GM11168 (cell line): ENCODE data around the gene ATG9A.

Experiments used
- in situ Hi-C: fragments of 300-500 bp; cut with MboI; formaldehyde crosslinking; loops from one replicate; pipeline ENCODE4 v1.12.0; 2022; ENCODE audit warnings: low sequenced_read_pairs; ENCODE audit not compliant: unreplicated experiment

The ATG9A gene

DNA sequence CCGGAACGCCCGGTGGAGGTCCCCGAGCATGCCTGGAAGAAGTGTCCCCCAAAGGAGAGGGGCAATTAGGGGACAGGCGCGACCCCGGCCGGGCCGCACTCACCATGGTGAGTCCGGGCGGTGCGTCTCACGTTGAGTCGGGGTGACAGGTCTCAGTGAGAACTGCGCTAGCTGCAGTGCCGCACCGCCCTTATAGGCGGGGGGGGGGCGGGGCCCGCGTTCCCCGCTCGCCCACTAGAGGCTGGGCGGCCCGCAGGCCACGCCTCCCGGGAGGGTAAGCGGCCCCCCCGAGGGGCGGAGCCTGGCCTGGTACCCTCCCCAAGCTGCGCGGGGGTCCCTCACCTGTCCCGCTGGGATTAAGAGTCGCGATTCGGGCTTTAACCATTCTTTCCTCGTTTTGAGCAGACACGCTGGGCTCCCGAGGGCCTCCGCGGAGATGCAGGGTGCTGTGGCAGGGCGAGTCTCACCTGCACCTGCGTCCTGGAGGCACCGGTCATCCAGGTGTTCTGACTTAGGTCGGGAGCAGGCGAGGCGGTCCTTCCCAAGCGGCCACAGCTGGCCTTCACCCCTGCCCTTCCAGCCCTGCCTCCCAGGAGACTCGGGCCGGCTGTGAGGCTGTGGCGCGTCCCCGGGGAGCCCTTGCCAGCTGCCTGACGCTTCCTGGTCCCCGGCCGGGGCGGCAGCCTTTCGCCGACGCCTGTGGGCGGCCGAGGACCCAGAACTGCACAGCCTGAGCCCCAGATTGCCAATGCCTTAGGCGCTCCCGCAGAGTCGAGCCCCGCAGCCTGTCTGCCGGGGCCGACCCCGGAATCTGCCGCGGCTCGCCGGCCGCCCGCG is 24.5 kb upstream of the ATG9A start, which contains the start of gene TUBA4A:
TUBA4A (minus strand) TSS at position 166 of the 837 bp plus-strand sequence; CDS start at position 106, 60 bp downstream.
- in situ Hi-C loops = no loop called here

DNA sequence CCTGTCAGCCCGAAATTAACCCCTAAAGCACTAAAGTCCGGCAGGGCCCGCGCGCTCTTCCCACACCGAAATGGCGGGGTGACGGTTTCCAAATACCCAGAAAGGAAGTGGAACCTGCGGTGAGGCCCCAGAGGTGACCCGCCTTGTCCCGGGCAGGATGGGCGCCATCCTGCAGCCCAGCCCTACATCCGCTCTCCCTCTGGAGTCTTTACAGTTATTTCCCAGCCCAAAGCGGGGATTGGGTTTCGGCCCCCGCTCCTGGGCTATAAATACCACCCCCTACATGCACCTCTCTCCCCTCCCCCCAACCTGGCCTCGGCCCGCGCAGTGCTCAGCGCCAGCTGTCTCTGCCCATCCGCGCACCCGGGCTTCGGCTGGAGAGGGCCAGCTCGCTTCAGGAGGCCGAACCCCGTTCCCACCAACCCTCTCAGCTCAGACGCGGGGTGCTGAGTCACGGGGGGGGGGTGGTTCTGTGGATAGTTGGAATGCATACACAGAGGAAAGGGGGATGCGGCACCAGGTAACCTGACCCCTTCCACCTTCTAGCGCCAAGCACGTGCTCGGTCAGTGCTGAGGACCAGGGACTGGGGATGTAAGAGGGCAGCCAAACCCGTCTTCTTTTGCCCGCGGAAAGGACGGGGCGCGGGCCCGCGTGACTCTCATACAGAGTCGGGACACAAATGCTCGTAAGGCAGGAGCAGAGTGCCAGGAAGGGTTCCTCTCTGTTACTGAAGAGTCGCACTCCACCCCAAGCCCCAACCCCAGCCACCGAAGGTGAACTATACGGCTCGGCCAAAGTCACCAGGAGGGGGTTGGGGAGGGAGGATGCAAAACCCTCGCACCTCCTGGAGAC is 23.7 kb upstream of the ATG9A start, which contains the start of gene TUBA4B:
TUBA4B (plus strand) TSS at position 344 of the 853 bp plus-strand sequence; CDS start at position 509, 165 bp downstream.
- in situ Hi-C loops = no loop called here

- in situ Hi-C loops = no loop called here
Observed at GRCh38 chr2:219252570-219252899, 23.1 kb upstream of the ATG9A start.

DNA sequence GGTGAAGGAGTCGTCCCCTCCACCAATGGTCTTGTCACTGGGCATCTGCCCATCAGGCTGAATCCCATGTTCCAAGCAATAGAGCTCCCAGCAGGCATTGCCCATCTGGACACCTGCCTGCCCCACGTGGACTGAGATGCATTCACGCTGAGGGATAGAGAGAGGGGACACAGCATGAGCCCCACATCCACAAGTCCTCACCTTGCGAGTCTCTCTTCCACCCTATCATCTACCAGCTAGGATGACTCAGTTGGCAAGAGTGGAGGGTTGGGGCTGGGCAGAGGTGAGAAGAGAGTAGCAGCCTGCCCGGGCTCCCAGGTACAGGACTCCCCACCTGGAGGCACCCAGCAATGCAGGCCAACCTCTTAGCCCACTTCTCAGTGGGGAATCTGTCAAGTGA is 22.6 kb upstream of the ATG9A start:
- in situ Hi-C loops = no loop called here

DNA sequence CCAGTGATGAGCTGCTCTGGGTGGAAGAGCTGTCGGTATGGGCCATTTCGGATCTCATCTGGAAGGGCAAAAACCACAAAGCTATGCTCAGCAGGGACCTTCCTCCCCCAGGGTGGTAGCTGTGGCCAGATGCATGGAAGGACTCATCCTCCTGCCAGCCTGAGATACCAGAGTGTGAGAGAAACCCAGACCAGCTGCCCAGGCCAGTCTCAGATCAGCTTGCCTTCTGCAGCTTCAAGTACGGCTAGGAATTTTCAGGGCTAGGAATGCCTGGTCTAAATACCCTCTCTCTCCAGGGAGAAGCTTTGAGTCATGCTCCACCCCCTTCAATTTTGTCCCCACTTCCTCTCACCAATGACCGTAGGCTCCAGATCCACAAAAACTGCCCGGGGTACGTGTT is 22.2 kb upstream of the ATG9A start:
- in situ Hi-C loops = no loop called here

DNA sequence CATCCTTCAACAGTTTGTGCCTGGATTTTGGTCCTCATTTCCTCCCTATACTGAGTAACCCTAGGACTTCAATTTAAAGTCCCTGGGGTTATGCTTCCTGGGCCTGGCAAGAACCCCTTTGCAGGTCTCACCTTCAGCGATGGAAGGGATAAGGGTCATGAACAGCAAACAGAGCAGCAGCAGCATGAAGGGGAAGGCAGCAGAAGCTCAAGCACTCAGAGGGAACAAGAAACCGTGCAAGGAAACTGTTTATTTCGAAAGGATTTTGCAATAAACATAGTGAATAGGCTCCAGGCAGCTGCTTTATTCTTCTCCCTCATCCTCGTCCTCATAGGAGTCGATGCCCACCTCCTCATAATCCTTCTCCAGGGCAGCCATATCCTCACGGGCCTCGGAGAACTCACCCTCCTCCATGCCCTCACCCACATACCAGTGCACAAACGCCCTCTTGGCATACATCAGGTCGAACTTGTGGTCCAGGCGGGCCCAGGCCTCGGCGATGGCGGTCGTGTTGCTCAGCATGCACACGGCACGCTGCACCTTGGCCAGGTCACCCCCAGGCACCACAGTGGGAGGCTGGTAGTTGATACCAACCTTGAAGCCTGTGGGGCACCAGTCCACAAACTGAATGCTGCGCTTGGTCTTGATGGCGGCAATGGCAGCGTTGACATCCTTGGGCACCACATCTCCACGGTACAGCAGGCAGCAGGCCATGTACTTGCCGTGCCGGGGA is 20.8 kb upstream of the ATG9A start:
- in situ Hi-C loops = no loop called here

DNA sequence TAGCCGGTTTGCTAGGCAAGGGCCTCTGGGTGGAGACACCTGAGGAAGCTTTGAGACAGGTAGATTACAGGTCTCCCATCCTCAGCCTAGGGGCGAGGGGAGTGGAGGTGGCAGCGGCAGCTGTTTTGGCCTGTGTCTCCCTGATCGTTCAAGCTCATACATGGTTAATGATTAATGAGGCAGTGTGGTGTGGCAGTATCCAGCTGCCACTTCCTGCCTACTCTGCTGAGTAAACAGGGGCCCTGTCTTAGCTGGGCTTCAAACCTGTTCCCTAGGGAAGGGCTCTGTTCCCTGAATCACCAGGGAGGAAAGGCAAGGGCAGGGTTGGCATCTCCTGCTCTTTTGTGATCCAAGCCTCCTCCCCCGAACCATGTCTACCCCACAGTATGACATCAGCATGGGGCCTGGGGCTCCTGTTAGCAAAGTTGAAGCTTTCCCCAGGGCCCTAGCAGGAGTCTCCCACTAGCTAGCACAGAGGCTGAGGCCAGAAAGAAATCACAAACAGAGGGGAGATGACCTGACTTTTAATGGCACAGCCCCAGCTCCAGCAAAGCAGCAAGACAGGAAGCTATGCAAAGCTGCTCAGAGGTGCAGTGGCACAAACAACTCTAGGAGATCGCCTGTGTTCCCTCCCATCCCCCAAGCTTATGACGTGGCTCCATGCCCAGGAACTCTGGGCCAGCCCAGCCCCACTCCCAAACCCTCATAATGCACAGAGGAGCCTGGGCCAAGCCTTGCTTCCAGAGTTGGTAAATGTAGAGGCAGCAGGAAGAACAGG is 20.0 kb upstream of the ATG9A start:
- in situ Hi-C loops = no loop called here

DNA sequence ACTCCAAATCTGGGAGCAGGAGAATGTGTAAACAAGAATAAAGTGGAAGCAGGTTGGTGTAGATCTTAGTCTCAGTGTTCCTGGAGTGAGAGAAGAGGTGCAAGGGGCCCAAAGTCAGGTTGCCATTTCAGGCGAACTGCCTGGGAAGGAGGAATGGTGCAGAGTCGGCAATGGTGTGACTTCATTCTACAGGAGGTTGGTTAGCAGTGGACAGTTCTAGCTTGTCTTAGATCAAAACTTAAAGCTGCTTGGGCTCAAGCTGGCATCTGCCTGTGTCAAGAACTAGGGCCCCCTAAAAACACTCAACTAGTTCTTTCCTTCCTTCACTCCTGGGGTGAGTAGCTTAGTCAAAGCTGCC is 19.4 kb upstream of the ATG9A start:
- in situ Hi-C loops = no loop called here

- in situ Hi-C loops = no loop called here
Observed at GRCh38 chr2:219247678-219248642, 18.5 kb upstream of the ATG9A start.

- in situ Hi-C loops = no loop called here
Observed at GRCh38 chr2:219246559-219246958, 17.1 kb upstream of the ATG9A start.

GRCh38 chr2:219245899-219246230 is 16.4 kb upstream of the ATG9A start:
- in situ Hi-C loops = no loop called here

- in situ Hi-C loops = no loop called here
Observed at GRCh38 chr2:219245148-219245898, 15.9 kb upstream of the ATG9A start, which contains the start of the genes GLB1L and STK16. Gene GLB1L, minus strand, starts transcription at chr2:219245444. Its CDS starts 1,871 bp downstream, at chr2:219243573. Gene STK16, plus strand, starts transcription at chr2:219245479. Its CDS starts 521 bp downstream, at chr2:219246000.

- in situ Hi-C loops = no loop called here
Observed at GRCh38 chr2:219244789-219245147, 15.3 kb upstream of the ATG9A start.

GRCh38 chr2:219243291-219243761 is 13.9 kb upstream of the ATG9A start:
- in situ Hi-C loops = no loop called here

DNA sequence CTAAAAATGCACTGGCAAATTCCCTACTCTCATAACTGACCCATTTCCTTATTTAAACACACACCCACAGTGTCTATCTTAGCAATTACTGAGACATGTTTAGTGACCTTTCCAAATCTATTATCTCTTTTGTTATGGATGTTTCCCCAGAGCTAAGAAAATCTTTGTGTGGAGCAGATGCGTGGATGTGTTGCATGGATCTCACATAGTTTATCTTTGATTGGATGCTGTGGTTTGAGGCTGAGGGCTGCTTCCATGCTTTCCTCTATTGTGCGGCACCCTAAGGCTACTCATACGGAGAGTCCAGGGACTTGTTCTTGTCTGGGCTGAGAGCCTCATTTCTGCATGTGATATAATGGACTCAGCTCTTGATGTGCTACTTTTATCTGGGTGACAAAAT is 4.9 kb upstream of the ATG9A start:
- in situ Hi-C loops = no loop called here

- in situ Hi-C loops = no loop called here
Observed at GRCh38 chr2:219230059-219230540, 664 bp upstream of the ATG9A start.

DNA sequence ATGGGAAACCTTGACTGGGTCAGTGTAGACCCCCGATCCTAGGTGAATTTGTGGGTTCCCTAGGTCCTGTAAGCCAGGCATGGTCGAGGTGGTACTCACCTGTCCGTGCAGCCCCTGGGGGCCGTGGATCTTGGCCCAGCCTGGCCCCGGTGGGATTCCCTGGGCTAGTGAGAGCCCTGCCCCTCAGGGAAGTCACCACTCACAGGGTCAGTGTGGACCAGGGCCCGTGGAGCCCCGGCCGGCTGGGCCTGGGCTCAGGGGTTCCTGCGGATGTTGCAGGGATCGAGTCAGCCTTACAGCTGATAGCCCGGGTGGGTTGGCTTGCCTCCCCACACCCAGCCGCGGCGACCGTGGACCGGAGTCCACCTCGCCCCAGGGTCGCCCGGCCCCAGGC is 528 bp downstream of the ATG9A start:
- in situ Hi-C loops = no loop called here
